Measurements from ENCODE around the gene GNPTAB. TPM values are rescaled to one million over a fixed set of nuclear protein-coding genes. Genes with fewer than 3 reads are reported as not detected.
"Not testable (repeated sequence)": the region's sequence is repeated elsewhere in the genome, so short reads cannot be mapped to it uniquely, and the experiment has no call there.

GNPTAB gene
- total RNA-seq, 1 donor from 2014 or later: 24.7 TPM

GRCh38 chr12:101824831-101825230, 5.9 kb downstream of the GNPTAB start:
- H3K4me3 ChIP-seq (ENCODE audit: low read depth, low read length): no peak overlapping the region
- TF ChIP-seq CTCF (conservative IDR thresholded peaks at IDR 0.05; ENCODE audit: low read depth, low read length): no peak
- no peak for DNase-seq (ENCODE audit: low read depth)

GRCh38 chr12:101823891-101824290, 6.9 kb downstream of the GNPTAB start:
- peak; percentile 41 for TF ChIP-seq CTCF (conservative IDR thresholded peaks at IDR 0.05; ENCODE audit: low read depth, low read length)
- DNase-seq (ENCODE audit: low read depth): no peak
- no peak overlapping the region for H3K4me3 ChIP-seq (ENCODE audit: low read depth, low read length)

- DNase-seq (ENCODE audit: low read depth): no peak
- H3K4me3 ChIP-seq (ENCODE audit: low read depth, low read length): no peak overlapping the region
- TF ChIP-seq CTCF (conservative IDR thresholded peaks at IDR 0.05; ENCODE audit: low read depth, low read length): no peak
These were observed 7.7 kb downstream of the GNPTAB start for GRCh38 chr12:101823039-101823438.

GRCh38 chr12:101819467-101819866, 11.3 kb downstream of the GNPTAB start:
- no peak for TF ChIP-seq CTCF (conservative IDR thresholded peaks at IDR 0.05; ENCODE audit: low read depth, low read length)
- no peak for DNase-seq (ENCODE audit: low read depth)
- no peak overlapping the region for H3K4me3 ChIP-seq (ENCODE audit: low read depth, low read length)

GRCh38 chr12:101818689-101819088, 12.1 kb downstream of the GNPTAB start:
- DNase-seq (ENCODE audit: low read depth); H3K4me3 ChIP-seq (ENCODE audit: low read depth, low read length): not testable (repeated sequence)

GRCh38 chr12:101813117-101813516, 17.6 kb downstream of the GNPTAB start:
- TF ChIP-seq CTCF (conservative IDR thresholded peaks at IDR 0.05; ENCODE audit: low read depth, low read length): no peak
- no peak for DNase-seq (ENCODE audit: low read depth)
- H3K4me3 ChIP-seq (ENCODE audit: low read depth, low read length): no peak overlapping the region

- H3K4me3 ChIP-seq (ENCODE audit: low read depth, low read length); DNase-seq (ENCODE audit: low read depth): not testable (repeated sequence)
These were observed 18.0 kb downstream of the GNPTAB start for GRCh38 chr12:101812716-101813115.

GRCh38 chr12:101811342-101811741, 19.4 kb downstream of the GNPTAB start:
- not testable (repeated sequence) for H3K4me3 ChIP-seq (ENCODE audit: low read depth, low read length); DNase-seq (ENCODE audit: low read depth)

- no peak for DNase-seq (ENCODE audit: low read depth)
- TF ChIP-seq CTCF (conservative IDR thresholded peaks at IDR 0.05; ENCODE audit: low read depth, low read length): no peak
- no peak overlapping the region for H3K4me3 ChIP-seq (ENCODE audit: low read depth, low read length)
These were observed 21.6 kb downstream of the GNPTAB start for GRCh38 chr12:101809208-101809607.
